Smooth muscle cell (in vitro differentiated cells): ENCODE measurements around the gene CD9. TPM values are rescaled to one million over a fixed set of nuclear protein-coding genes. Genes with fewer than 3 reads are reported as not detected.

Experiments used
- DNase-seq: peaks from one replicate; lab custom pipeline; 2025; ENCODE audit not compliant: unreplicated experiment; lab: John Stamatoyannopoulos, UW
- H2AFZ ChIP-seq: fragments of 200-600 bp; sonication (generic); 2 replicates; pipeline ENCODE4 v1.6.0; 2016; ENCODE audit warnings: antibody characterized with exemption, low read depth, mild to moderate bottlenecking
- H3F3A ChIP-seq: fragments of 200-600 bp; sonication (generic); 2 replicates; pipeline ENCODE4 v1.6.0; 2017; ENCODE audit warnings: antibody characterized with exemption, low read depth
- H3K27ac ChIP-seq: fragments of 200-600 bp; sonication (generic); 2 replicates; pipeline ENCODE4 v1.5.1; 2016; ENCODE audit warnings: low read depth, mild to moderate bottlenecking
- H3K27me3 ChIP-seq: fragments of 200-600 bp; sonication (generic); 2 replicates; pipeline ENCODE4 v1.6.1; 2016; ENCODE audit warnings: low read depth, mild to moderate bottlenecking
- H3K36me3 ChIP-seq: fragments of 200-600 bp; sonication (generic); 2 replicates; pipeline ENCODE4 v1.5.1; 2016; ENCODE audit warnings: low read depth
- H3K4me1 ChIP-seq: fragments of 200-600 bp; sonication (generic); 2 replicates; pipeline ENCODE4 v1.5.1; 2016; ENCODE audit warnings: low read depth
- H3K4me2 ChIP-seq: fragments of 200-600 bp; sonication (generic); 2 replicates; pipeline ENCODE4 v1.6.0; 2016; ENCODE audit warnings: mild to moderate bottlenecking
- H3K4me3 ChIP-seq: fragments of 200-600 bp; sonication (generic); 2 replicates; pipeline ENCODE4 v1.5.1; 2016; ENCODE audit warnings: mild to moderate bottlenecking
- H3K79me2 ChIP-seq: fragments of 200-600 bp; sonication (generic); 2 replicates; pipeline ENCODE4 v1.6.0; 2016; ENCODE audit warnings: low read depth, mild to moderate bottlenecking
- H3K9ac ChIP-seq: fragments of 200-600 bp; sonication (generic); 2 replicates; pipeline ENCODE4 v1.6.0; 2016; ENCODE audit warnings: low read depth
- H3K9me3 ChIP-seq: fragments of 200-600 bp; sonication (generic); replicated peaks from 2 replicates; pipeline ENCODE4 v1.5.1; 2016; ENCODE audit warnings: low read depth
- H4K20me1 ChIP-seq: fragments of 200-600 bp; sonication (generic); 2 replicates; pipeline ENCODE4 v1.6.0; 2016; ENCODE audit warnings: low read depth
- CTCF ChIP-seq: fragments of 200-600 bp; sonication (generic); IDR thresholded peaks from 2 replicates; pipeline ENCODE4 v1.5.1; 2017; ENCODE audit warnings: borderline replicate concordance, mild to moderate bottlenecking, antibody characterized with exemption; ENCODE audit not compliant: insufficient read depth, poor library complexity, severe bottlenecking
- WGBS: methylation state at CpG from one replicate; pipeline ENCODE4 v1.1.7; 2016; ENCODE audit warnings: low lambda C conversion rate; 5-methylcytosine and 5-hydroxymethylcytosine counted together
- polyA plus RNA-seq: library from polyadenylated mRNA; unstranded; fragments of >200 nt; fragmentation: Nextera tagmentation; extraction: Ambion mirVana; gene quantifications from 2 replicates; pipeline ENCODE4 v1.2.1, GENCODE V29; 2016
- total RNA-seq: library from RNA; depleted of rRNA; stranded (reverse); fragments of >200 nt; gene quantifications from 2 replicates; pipeline ENCODE4 v1.2.3, GENCODE V29; 2014

Gene CD9
- total RNA-seq = 153 and 207 TPM in 2 replicates
- 144 and 236 TPM in 2 replicates for polyA plus RNA-seq

- no peak for TF ChIP-seq CTCF
- H3K4me2 ChIP-seq = peak within 1 kb of the TSS; percentile 96
- 1% methylated on average over 60 of the region's 81 CpGs for WGBS
- H3K36me3 ChIP-seq = no peaks in the 10 kb centered on the region
- H3K4me1 ChIP-seq = peaks cover 18% of the 10 kb centered on the region
- H3K4me3 ChIP-seq = peak within 1 kb of the TSS; percentile 85
- DNase-seq = no peak
- H2AFZ ChIP-seq = peak within 1 kb of the TSS; percentile 83
- peak within 1 kb of the TSS; percentile 82 for H3K9ac ChIP-seq
- no peaks in the 10 kb centered on the region for H3K9me3 ChIP-seq
- H3K27ac ChIP-seq = peak within 1 kb of the TSS; percentile 89
- H3F3A ChIP-seq = peaks cover 8% of the 10 kb centered on the region
- peaks cover 48% of the 10 kb centered on the region for H3K79me2 ChIP-seq
- peaks cover 29% of the 10 kb centered on the region for H4K20me1 ChIP-seq
- no peaks in the 10 kb centered on the region for H3K27me3 ChIP-seq
These were observed at the start of gene CD9 for GRCh38 chr12:6200256-6201212. Gene CD9 (plus strand): TSS chr12:6200400. CDS start chr12:6200500, 100 bp downstream.

GRCh38 chr12:6154730-6155459, 45.3 kb upstream of the CD9 start:
- peak overlapping the region; percentile 41 for H2AFZ ChIP-seq
- DNase-seq = no peak

GRCh38 chr12:6157482-6157881, 42.7 kb upstream of the CD9 start:
- Histone ChIP-seq H3K27ac (no peak overlapping the region), H4K20me1 (no peaks in the 10 kb centered on the region), H3K9ac (no peak overlapping the region), H3K36me3 (no peaks in the 10 kb centered on the region), H3K4me1 (no peaks in the 10 kb centered on the region), H3K79me2 (no peaks in the 10 kb centered on the region), H2AFZ (no peak overlapping the region), H3K4me2 (no peak overlapping the region), H3K4me3 (no peak overlapping the region), H3K27me3 (no peaks in the 10 kb centered on the region), H3K9me3 (no peaks in the 10 kb centered on the region), H3F3A (peaks cover 5% of the 10 kb centered on the region)
- no peak for TF ChIP-seq CTCF
- DNase-seq = no peak
- 97% methylated on average over 4 of the region's 4 CpGs for WGBS

More at GRCh38 chr12:6154730-6155459, 45.3 kb upstream of the CD9 start:
- Histone ChIP-seq H3K36me3 (no peaks in the 10 kb centered on the region), H3K79me2 (no peaks in the 10 kb centered on the region), H4K20me1 (no peaks in the 10 kb centered on the region), H3K4me1 (no peaks in the 10 kb centered on the region), H3K27me3 (no peaks in the 10 kb centered on the region), H3F3A (peaks cover 5% of the 10 kb centered on the region), H3K4me2 (no peak overlapping the region), H3K9ac (no peak overlapping the region), H3K9me3 (no peaks in the 10 kb centered on the region), H3K27ac (no peak overlapping the region), H3K4me3 (no peak overlapping the region)
- 59% methylated on average over 15 of the region's 15 CpGs for WGBS
- TF ChIP-seq CTCF = no peak
